GM12878 (cell line): ENCODE results near the gene FGR. TPM values are rescaled to one million over a fixed set of nuclear protein-coding genes. Genes with fewer than 3 reads are reported as not detected.

Experiments
- ATAC-seq: fragments of 200-7000 bp; cut with Tn5 transposase; 3 replicates; pipeline ENCODE4 v1.9.1; 2020; ENCODE audit warnings: mild to moderate bottlenecking, moderate library complexity
- BruUV-seq: library from RNA; stranded (reverse); fragments of 400-500 nt; replicated peaks from 2 replicates; lab custom pipeline; 2021; lab: Mats Ljungman, UMichigan
- CTCF ChIA-PET: fragments of 300-600 bp; sonication (Branson Sonifier 250); formaldehyde crosslinking; extraction: SDS; loops from one replicate; lab custom pipeline; 2021; ENCODE audit warnings: inconsistent platforms; lab: Yijun Ruan, JAX
- POLR2A ChIA-PET: fragments of 350-600 bp; formaldehyde crosslinking; extraction: SDS; loops from one replicate; lab custom pipeline; 2021; ENCODE audit warnings: inconsistent platforms; lab: Charles Lee
- RAD21 ChIA-PET: fragments of 300-600 bp; sonication (Branson Sonifier 250); formaldehyde crosslinking; loops from one replicate; lab custom pipeline; 2023; ENCODE audit warnings: antibody characterized with exemption; ENCODE audit not compliant: unreplicated experiment; lab: Charles Lee
- SMC1A ChIA-PET: fragments of 300-600 bp; sonication (Branson Sonifier 250); formaldehyde crosslinking; loops from one replicate; lab custom pipeline; 2023; ENCODE audit not compliant: unreplicated experiment, uncharacterized antibody; lab: Charles Lee
- DNase-seq: peaks from one replicate; pipeline ENCODE4 v3.0.0-alpha.2; 2011; ENCODE audit warnings: low read depth, low spot score
- FAIRE-seq: peaks from 3 replicates; lab custom pipeline; 2011; peaks lifted over from hg19 to GRCh38; lab: Jason Lieb, UNC
- H2AFZ ChIP-seq: 2 replicates; pipeline ENCODE4 v1.6.0; 2011; ENCODE audit warnings: low read depth, low read length, control low read depth; ENCODE audit not compliant: control insufficient read depth
- H3K27ac ChIP-seq: 2 replicates; pipeline ENCODE4 v1.5.1; 2011; ENCODE audit warnings: control low read depth; ENCODE audit not compliant: control insufficient read depth, insufficient read depth
- H3K27me3 ChIP-seq, 2 experiments: replicated peaks in 1 of 2; 2 replicates each; pipeline versions ENCODE4 v1.6.0 to v1.6.1; 2011; ENCODE audit warnings: low read length in 1 of 2; ENCODE audit not compliant: control insufficient read depth in 2 of 2, insufficient read depth in 2 of 2
- H3K36me3 ChIP-seq, 2 experiments: 2 replicates each; pipeline ENCODE4 v1.5.1; 2011; ENCODE audit warnings: low read length in 1 of 2; ENCODE audit not compliant: control insufficient read depth in 2 of 2, insufficient read depth in 2 of 2
- H3K4me1 ChIP-seq: 2 replicates; pipeline ENCODE4 v1.6.1; 2011; ENCODE audit warnings: mild to moderate bottlenecking, low read length, moderate library complexity, mixed read lengths; ENCODE audit not compliant: control insufficient read depth, insufficient read depth
- H3K4me2 ChIP-seq: 2 replicates; pipeline ENCODE4 v1.6.0; 2011; ENCODE audit warnings: control low read depth; ENCODE audit not compliant: control insufficient read depth, insufficient read depth
- H3K4me3 ChIP-seq: fragments of 200-600 bp; sonication (generic); 2 replicates; pipeline ENCODE4 v1.5.1; 2016
- H3K79me2 ChIP-seq: 2 replicates; pipeline ENCODE4 v1.6.0; 2011; ENCODE audit warnings: low read length; ENCODE audit not compliant: control insufficient read depth, insufficient read depth
- H3K9ac ChIP-seq: 2 replicates; pipeline ENCODE4 v1.8.0; 2011; ENCODE audit warnings: low read length, control low read depth, mixed read lengths; ENCODE audit not compliant: control insufficient read depth, insufficient read depth
- H3K9me3 ChIP-seq: replicated peaks from 3 replicates; pipeline ENCODE4 v1.5.1; 2011; ENCODE audit warnings: mild to moderate bottlenecking, low read length; ENCODE audit not compliant: control insufficient read depth, insufficient read depth
- H4K20me1 ChIP-seq: 2 replicates; pipeline ENCODE4 v1.6.0; 2011; ENCODE audit not compliant: control insufficient read depth, insufficient read depth
- BRCA1 ChIP-seq: IDR thresholded peaks from 2 replicates; pipeline ENCODE4 v1.6.1; 2011; ENCODE audit warnings: low read depth, low read length, improper control_type of control experiment
- CEBPB ChIP-seq, 2 experiments: fragments of 150-350 bp in 1 of 2; IDR thresholded peaks; 2 replicates each; pipeline ENCODE4 v1.6.1; 2012 to 2014; ENCODE audit warnings: low read depth in 2 of 2, low read length in 2 of 2, borderline replicate concordance in 1 of 2, inconsistent platforms in 1 of 2
- EP300 ChIP-seq, 2 experiments: fragments of 150-350 bp in 1 of 2; IDR thresholded peaks; 2 replicates each; pipeline ENCODE4 v1.6.1; 2011 to 2012; ENCODE audit warnings: low read depth in 2 of 2, low read length in 2 of 2, borderline replicate concordance in 1 of 2, improper control_type of control experiment in 1 of 2, inconsistent platforms in 1 of 2; ENCODE audit not compliant: control insufficient read depth in 1 of 2
- HCFC1 ChIP-seq: fragments of 150-350 bp; IDR thresholded peaks from 2 replicates; pipeline ENCODE4 v1.6.1; 2014; ENCODE audit warnings: low read length
- IRF4 ChIP-seq: IDR thresholded peaks from 2 replicates; pipeline ENCODE4 v1.6.1; 2011; ENCODE audit warnings: low read depth, low read length
- MTA3 ChIP-seq: IDR thresholded peaks from 2 replicates; pipeline ENCODE4 v1.6.1; 2012; ENCODE audit warnings: low read length, inconsistent platforms, borderline replicate concordance
- ZNF384 ChIP-seq: IDR thresholded peaks from 2 replicates; pipeline ENCODE4 v1.6.1; 2012; ENCODE audit warnings: low read depth, mild to moderate bottlenecking, low read length, improper control_type of control experiment, borderline replicate concordance
- WGBS: methylation state at CpG from one replicate; pipeline ENCODE4 v1.1.6; 2016; ENCODE audit warnings: low lambda C conversion rate; ENCODE audit not compliant: insufficient replicate concordance, insufficient coverage; ENCODE audit errors: missing lambda C conversion rate; 5-methylcytosine and 5-hydroxymethylcytosine counted together
- in situ Hi-C: fragments of 300-500 bp; cut with MboI; formaldehyde crosslinking; loops from 9 replicates; pipeline ENCODE4 v1.14.3; 2018; ENCODE audit warnings: mixed read lengths
- intact Hi-C: fragments of 100-400 bp; cut with micrococcal nuclease; formaldehyde crosslinking; loops from one replicate; pipeline ENCODE4 v1.14.2; 2022; ENCODE audit not compliant: unreplicated experiment
- polyA plus RNA-seq, 11 experiments: library from polyadenylated mRNA; depleted of rRNA in 4 of 11; unstranded in 6 of 11; stranded (reverse) in 5 of 11; fragments of >200 nt; fragmentation: Nextera tagmentation in 4 of 11; fragmentation: Illumina TruSeq in 1 of 11; extraction: Ambion mirVana in 4 of 11; extraction: Trizol in 1 of 11; gene quantifications; 1 replicate in 1 of 11; 2 replicates in 10 of 11; pipeline versions ENCODE4 v1.2.1 to v1.2.3, GENCODE V29; 2011 to 2016; ENCODE audit warnings: inconsistent platforms in 2 of 11, missing spikeins in 2 of 11, low read depth in 1 of 11
- total RNA-seq, 4 experiments: library from RNA; depleted of rRNA in 3 of 4; stranded (reverse); fragments of >200 nt in 3 of 4; fragmentation: Illumina TruSeq in 1 of 4; extraction: Trizol in 1 of 4; gene quantifications; 2 replicates each; pipeline versions ENCODE4 v1.2.1 to v1.2.3, GENCODE V29; 2013 to 2021
- TF ChIP-seq, protein P1 (sequence below): fragments of 450-650 bp; IDR thresholded peaks from 2 replicates; pipeline ENCODE4 v1.6.1; 2016; ENCODE audit warnings: mild to moderate bottlenecking, moderate library complexity, borderline replicate concordance
- TF ChIP-seq, protein P2 (sequence below): fragments of 450-650 bp; IDR thresholded peaks from 2 replicates; pipeline ENCODE4 v1.6.1; 2016; ENCODE audit warnings: mild to moderate bottlenecking
- TF ChIP-seq, protein P3 (sequence below): IDR thresholded peaks from 2 replicates; pipeline ENCODE4 v1.6.1; 2011; ENCODE audit warnings: mild to moderate bottlenecking, low read depth, low read length, moderate library complexity; ENCODE audit not compliant: insufficient replicate concordance
- TF ChIP-seq, protein P4 (sequence below): IDR thresholded peaks from 2 replicates; pipeline ENCODE4 v1.6.1; 2012; ENCODE audit warnings: low read depth, low read length, improper control_type of control experiment

The FGR gene
- total and polyA plus RNA-seq, 10 of the 15 experiments (the other 5 are each of a cell fraction or from before 2014, with no cell fraction given): 10.9 to 193 (median 74.7) TPM

DNA sequence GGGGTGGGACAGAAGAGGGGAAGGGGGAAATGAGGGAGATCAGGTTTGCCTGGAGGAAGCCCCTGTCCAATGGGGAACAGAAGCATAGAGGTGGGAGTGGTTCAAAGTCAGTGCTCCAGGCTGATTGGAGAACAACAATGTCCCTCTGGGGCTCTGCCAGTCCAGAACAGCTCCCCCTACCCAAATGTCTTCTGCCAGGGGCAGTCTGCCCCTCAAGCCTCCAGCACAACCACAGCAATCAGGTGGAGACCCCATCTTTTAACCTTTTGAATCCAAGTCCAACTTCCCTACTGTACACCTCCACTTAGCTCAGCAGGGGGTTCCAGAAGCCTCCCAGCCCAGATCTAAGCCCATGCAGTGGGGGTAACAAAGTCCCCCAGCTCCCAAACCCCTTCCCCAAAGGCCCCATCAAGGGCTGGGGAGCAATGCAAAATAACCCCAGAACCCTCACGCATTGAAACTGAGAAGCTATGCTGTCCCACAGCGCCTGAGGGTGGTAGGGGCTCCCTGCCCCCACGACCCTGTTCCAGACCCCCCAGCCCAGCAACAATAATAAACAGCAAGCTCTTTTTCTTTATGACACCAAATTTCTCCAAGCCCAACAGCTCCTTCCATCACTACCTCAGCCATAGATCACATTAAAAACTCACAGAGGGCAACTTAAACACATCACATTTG is 34.3 kb downstream of the FGR start:
- H3K79me2 ChIP-seq: peaks cover 1% of the 10 kb centered on the region
- no peak overlapping the region for H3K9ac ChIP-seq
- intact Hi-C loops (loop anchor here (10.0 kb wide), 1 partner anchor 116 kb away; no protein-coding TSS in a partner anchor), in situ Hi-C loops (no loop called here)
- BruUV-seq: no TSS peak
- WGBS: 67% methylated on average over 3 of the region's 3 CpGs
- FAIRE-seq (no peak), ATAC-seq (no peak; the same call in 2 of the 3 replicates), DNase-seq (no peak)
- no peak overlapping the region for H2AFZ ChIP-seq
- H4K20me1 ChIP-seq: 0 out of 2 replicates have a peak, but pooled peaks cover 3% of the 10 kb centered on the region
- RAD21 ChIA-PET: interaction anchor here (0.6 to 11.0 kb wide), 14 partner anchors 25 to 300 kb away, joined by 3 to 181 read pairs (median 5); no protein-coding TSS in a partner anchor
- no peak overlapping the region for H3K27ac ChIP-seq
- no peaks in the 10 kb centered on the region for H3K27me3 ChIP-seq
- H3K9me3 ChIP-seq: no peaks in the 10 kb centered on the region
- H3K4me3 ChIP-seq: no peak overlapping the region
- peaks cover 46% of the 10 kb centered on the region for H3K4me1 ChIP-seq
- CTCF ChIA-PET: interaction anchor here (0.8 to 10.4 kb wide), 18 partner anchors 13 to 306 kb away, joined by 3 to 155 read pairs (median 5); no protein-coding TSS in a partner anchor
- no peaks in the 10 kb centered on the region; a peak in 2 of 4 replicates for H3K36me3 ChIP-seq
- SMC1A ChIA-PET: interaction anchor here (0.8 to 4.0 kb wide), 22 partner anchors 7 to 303 kb away, joined by 3 to 42 read pairs (median 4); no protein-coding TSS in a partner anchor
- no peak overlapping the region for H3K4me2 ChIP-seq
- POLR2A ChIA-PET: interaction anchor here (0.5 to 1.6 kb wide), 9 partner anchors 9 to 263 kb away, joined by 3 to 8 read pairs (median 4); no protein-coding TSS in a partner anchor
- no peak for TF ChIP-seq EP300 (IDR thresholded peaks at IDR 0.05; ENCODE audit: borderline replicate concordance in 1 of 2, control insufficient read depth in 1 of 2, low read depth in 2 of 2, low read length in 2 of 2)
- TF ChIP-seq IRF4: no peak
- TF ChIP-seq ZNF384: no peak
- TF ChIP-seq, protein P1, sequence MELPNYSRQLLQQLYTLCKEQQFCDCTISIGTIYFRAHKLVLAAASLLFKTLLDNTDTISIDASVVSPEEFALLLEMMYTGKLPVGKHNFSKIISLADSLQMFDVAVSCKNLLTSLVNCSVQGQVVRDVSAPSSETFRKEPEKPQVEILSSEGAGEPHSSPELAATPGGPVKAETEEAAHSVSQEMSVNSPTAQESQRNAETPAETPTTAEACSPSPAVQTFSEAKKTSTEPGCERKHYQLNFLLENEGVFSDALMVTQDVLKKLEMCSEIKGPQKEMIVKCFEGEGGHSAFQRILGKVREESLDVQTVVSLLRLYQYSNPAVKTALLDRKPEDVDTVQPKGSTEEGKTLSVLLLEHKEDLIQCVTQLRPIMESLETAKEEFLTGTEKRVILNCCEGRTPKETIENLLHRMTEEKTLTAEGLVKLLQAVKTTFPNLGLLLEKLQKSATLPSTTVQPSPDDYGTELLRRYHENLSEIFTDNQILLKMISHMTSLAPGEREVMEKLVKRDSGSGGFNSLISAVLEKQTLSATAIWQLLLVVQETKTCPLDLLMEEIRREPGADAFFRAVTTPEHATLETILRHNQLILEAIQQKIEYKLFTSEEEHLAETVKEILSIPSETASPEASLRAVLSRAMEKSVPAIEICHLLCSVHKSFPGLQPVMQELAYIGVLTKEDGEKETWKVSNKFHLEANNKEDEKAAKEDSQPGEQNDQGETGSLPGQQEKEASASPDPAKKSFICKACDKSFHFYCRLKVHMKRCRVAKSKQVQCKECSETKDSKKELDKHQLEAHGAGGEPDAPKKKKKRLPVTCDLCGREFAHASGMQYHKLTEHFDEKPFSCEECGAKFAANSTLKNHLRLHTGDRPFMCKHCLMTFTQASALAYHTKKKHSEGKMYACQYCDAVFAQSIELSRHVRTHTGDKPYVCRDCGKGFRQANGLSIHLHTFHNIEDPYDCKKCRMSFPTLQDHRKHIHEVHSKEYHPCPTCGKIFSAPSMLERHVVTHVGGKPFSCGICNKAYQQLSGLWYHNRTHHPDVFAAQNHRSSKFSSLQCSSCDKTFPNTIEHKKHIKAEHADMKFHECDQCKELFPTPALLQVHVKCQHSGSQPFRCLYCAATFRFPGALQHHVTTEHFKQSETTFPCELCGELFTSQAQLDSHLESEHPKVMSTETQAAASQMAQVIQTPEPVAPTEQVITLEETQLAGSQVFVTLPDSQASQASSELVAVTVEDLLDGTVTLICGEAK: no peak
- TF ChIP-seq, protein P2, sequence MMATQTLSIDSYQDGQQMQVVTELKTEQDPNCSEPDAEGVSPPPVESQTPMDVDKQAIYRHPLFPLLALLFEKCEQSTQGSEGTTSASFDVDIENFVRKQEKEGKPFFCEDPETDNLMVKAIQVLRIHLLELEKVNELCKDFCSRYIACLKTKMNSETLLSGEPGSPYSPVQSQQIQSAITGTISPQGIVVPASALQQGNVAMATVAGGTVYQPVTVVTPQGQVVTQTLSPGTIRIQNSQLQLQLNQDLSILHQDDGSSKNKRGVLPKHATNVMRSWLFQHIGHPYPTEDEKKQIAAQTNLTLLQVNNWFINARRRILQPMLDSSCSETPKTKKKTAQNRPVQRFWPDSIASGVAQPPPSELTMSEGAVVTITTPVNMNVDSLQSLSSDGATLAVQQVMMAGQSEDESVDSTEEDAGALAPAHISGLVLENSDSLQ: peak; percentile 93
- TF ChIP-seq HCFC1: no peak
- no peak for TF ChIP-seq CEBPB (IDR thresholded peaks at IDR 0.05; ENCODE audit: borderline replicate concordance in 1 of 2, low read depth in 2 of 2, low read length in 2 of 2)
- TF ChIP-seq, protein P3, sequence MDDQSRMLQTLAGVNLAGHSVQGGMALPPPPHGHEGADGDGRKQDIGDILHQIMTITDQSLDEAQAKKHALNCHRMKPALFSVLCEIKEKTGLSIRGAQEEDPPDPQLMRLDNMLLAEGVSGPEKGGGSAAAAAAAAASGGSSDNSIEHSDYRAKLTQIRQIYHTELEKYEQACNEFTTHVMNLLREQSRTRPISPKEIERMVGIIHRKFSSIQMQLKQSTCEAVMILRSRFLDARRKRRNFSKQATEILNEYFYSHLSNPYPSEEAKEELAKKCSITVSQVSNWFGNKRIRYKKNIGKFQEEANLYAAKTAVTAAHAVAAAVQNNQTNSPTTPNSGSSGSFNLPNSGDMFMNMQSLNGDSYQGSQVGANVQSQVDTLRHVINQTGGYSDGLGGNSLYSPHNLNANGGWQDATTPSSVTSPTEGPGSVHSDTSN: peak; percentile 77
- TF ChIP-seq BRCA1: no peak
- no peak for TF ChIP-seq MTA3
- TF ChIP-seq, protein P4, sequence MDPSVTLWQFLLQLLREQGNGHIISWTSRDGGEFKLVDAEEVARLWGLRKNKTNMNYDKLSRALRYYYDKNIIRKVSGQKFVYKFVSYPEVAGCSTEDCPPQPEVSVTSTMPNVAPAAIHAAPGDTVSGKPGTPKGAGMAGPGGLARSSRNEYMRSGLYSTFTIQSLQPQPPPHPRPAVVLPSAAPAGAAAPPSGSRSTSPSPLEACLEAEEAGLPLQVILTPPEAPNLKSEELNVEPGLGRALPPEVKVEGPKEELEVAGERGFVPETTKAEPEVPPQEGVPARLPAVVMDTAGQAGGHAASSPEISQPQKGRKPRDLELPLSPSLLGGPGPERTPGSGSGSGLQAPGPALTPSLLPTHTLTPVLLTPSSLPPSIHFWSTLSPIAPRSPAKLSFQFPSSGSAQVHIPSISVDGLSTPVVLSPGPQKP: no peak
